Left ventricle myocardium superior (tissue), 1 donor: ENCODE results near the gene SNX15. TPM values are rescaled to one million over a fixed set of nuclear protein-coding genes. Genes with fewer than 3 reads are reported as not detected.
"Not testable (repeated sequence)": the region's sequence is repeated elsewhere in the genome, so short reads cannot be mapped to it uniquely, and the experiment has no call there.

ENCODE experiments used
- ATAC-seq: fragments of 200-7000 bp; cut with Tn5 transposase; one replicate; pipeline ENCODE4 v1.9.1; 2020; ENCODE audit warnings: mild to moderate bottlenecking, moderate library complexity
- DNase-seq: peaks from one replicate; pipeline ENCODE4 v3.0.0-alpha.2; 2020
- intact Hi-C: fragments of 100-400 bp; cut with micrococcal nuclease; formaldehyde crosslinking; loops from one replicate; pipeline ENCODE4 v1.11.0; 2022
- total RNA-seq: library from RNA; stranded (reverse); fragmentation: NEBNext Ultra II Directional; extraction: Animal tissue kit (Norgen Biotek cat#: 25700); gene quantifications from one replicate; pipeline ENCODE4 v1.2.1, GENCODE V29; 2021
- donor health status: DM: no; HTN: yes; CAD: no; lungs with severe emphysema.

Gene SNX15
- total RNA-seq, 1 donor from 2014 or later, result 19.3 TPM

DNA sequence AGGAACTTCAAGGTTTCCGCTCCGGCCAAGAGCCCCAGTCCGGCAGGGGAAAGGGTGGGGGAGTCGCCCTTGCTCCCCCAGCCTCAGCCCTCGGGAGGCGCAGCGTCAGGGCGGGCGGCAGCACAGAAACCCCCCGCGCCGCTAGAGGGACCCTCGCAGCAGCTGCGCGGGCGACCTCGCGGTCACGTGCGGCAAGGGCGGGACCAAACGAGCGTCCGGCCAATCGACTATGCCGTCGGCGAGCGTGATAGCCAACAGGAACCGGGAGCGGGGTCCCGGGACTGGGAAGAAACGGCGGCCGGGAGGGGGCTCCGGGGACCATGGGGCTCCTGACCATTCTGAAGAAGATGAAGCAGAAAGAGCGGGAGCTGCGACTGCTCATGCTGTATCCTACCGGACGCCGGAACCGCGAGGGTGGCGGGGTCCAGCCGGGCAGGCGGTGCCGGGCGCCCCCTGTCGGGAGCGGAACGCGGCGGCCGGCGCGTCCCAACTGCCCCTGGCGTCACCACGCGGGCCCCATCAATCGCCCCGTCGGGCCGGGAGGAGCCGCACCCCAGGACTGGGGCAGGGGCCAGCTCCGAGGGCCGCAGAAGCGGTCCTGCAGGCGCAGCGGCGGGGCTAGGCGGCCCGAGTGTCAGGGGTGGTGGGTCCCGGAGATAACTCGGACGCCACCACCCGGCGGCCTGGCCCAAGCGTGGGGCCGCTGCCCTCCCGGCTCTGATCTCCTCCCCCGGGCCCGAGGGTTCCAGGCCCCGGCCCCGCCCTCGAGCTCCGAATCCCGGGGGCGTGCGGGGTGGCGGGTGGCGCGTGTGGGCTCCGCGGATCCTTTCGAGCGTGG is 13.1 kb upstream of the SNX15 start, which contains the start of gene ARL2:
ARL2 (plus strand) TSS at position 273 of the 838 bp plus-strand sequence; CDS start at position 321, 48 bp downstream.
- ATAC-seq, result peak; percentile 96
- intact Hi-C loops, result no loop called here
- peak; percentile 97 for DNase-seq

GRCh38 chr11:65014726-65015227 is 12.5 kb upstream of the SNX15 start:
- intact Hi-C loops, result no loop called here
- ATAC-seq, result no peak

DNA sequence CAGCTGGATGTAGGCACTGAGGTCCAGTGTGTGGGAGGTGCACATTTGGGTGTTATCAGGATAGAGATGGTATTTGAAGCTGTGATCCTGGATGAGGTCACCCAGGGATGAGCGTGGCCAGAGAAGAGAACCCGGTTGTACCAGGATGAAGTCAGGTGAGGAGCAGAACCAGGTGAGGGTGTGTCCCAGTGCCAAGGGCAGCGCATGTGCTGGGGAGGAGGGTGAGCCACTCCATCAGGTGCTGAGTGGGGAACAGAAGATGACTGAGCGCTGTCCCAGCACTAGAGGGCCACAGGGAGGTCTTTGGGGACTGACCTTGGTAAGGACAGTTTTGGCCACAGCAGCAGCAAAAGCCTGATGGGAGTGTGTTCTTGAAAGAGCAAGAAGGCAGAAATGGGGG is 10.5 kb upstream of the SNX15 start:
- intact Hi-C loops, result no loop called here
- DNase-seq, result no peak
- ATAC-seq, result no peak

More at GRCh38 chr11:65014726-65015227, 12.5 kb upstream of the SNX15 start:
- no peak for DNase-seq

DNA sequence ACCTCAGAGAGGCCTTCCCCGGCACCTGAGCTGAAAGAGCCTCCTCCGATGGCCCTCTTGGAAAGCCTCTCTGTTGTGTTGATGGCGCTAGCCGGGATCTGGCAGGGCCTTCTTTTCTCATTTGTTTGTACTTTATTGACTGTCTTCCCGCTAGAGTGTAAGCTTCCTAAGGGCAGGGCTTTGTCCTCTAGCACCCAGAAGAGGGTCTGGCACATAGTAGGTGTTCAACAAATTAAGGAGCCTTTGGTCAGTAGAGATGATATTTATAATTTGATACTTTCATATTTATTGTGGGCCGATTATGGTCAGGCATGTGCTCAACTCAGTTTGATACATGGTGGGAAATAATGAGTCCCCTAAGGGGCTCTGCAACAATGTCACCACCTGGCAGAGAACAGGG is 9.3 kb upstream of the SNX15 start:
- no peak for ATAC-seq
- no peak for DNase-seq
- intact Hi-C loops, result no loop called here

- ATAC-seq (no peak), DNase-seq (no peak)
- intact Hi-C loops, result no loop called here
These were observed 7.4 kb upstream of the SNX15 start for GRCh38 chr11:65019824-65020223.

- no peak for ATAC-seq
- intact Hi-C loops, result no loop called here
- DNase-seq, result no peak
These were observed 6.2 kb upstream of the SNX15 start for GRCh38 chr11:65021003-65021402.

GRCh38 chr11:65021509-65021908 is 5.7 kb upstream of the SNX15 start:
- DNase-seq (no peak), ATAC-seq (no peak)
- intact Hi-C loops, result no loop called here

GRCh38 chr11:65023502-65023901 is 3.7 kb upstream of the SNX15 start:
- intact Hi-C loops, ATAC-seq, DNase-seq: not testable (repeated sequence)

DNA sequence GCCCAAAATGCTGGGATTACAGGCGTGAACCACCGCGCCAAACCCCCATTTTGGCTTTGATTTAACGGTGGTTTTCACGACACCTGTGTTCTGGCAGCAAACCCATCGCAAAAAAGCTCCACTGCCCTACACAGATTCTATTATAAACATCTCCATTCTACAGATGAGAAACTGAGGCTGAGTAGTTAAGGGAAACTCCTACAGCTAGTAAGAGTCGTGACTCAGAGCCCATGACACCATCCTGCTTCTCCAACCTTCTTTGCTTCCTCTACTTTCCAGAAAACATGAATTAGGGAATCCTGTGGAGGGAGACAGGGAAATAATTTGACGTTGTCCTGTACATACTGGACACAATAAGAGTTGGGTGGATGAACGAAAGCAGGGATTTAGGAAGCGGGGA is 429 bp upstream of the SNX15 start:
- DNase-seq (no peak), ATAC-seq (no peak)
- intact Hi-C loops, result no loop called here

GRCh38 chr11:65032216-65032615 is 5.0 kb downstream of the SNX15 start:
- no peak for ATAC-seq
- intact Hi-C loops, result no loop called here

DNA sequence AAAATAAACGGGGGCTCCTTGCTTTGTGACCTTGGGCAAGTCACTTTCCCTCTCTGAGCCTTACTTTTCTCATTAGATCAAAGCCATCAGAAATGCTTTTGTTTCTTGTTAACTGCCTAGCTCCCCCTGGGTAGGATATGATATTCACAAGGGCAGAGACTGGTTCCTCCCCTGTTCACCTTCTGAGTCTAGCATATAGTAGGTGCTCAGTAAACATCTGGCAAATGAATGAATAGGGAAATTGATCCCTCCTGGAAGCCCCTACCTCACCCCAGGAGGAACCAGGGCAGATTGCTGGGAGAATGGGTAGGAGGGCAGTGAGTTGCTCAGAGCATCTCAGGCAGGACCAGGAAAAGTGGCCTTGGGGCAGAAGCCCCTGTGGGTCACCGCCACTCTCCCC is 7.2 kb downstream of the SNX15 start:
- no peak for ATAC-seq
- intact Hi-C loops, result no loop called here
- no peak for DNase-seq

More at GRCh38 chr11:65032216-65032615, 5.0 kb downstream of the SNX15 start:
- no peak for DNase-seq

- DNase-seq, result no peak
- intact Hi-C loops, result no loop called here
- ATAC-seq, result no peak
These were observed 8.3 kb downstream of the SNX15 start for GRCh38 chr11:65035579-65035978.

GRCh38 chr11:65036931-65037330 is 9.7 kb downstream of the SNX15 start:
- no peak for ATAC-seq
- intact Hi-C loops, result no loop called here
- DNase-seq, result peak; percentile 83

GRCh38 chr11:65040520-65040846 is 13.2 kb downstream of the SNX15 start:
- no peak for ATAC-seq
- DNase-seq, result no peak
- intact Hi-C loops, result no loop called here

- DNase-seq (peak; percentile 93), ATAC-seq (peak; percentile 96)
- intact Hi-C loops, result no loop called here
These were observed 13.8 kb downstream of the SNX15 start, which contains the start of gene SAC3D1 for GRCh38 chr11:65040847-65041622. Gene SAC3D1 (plus strand): TSS chr11:65041210. CDS start chr11:65041293, 83 bp downstream.

DNA sequence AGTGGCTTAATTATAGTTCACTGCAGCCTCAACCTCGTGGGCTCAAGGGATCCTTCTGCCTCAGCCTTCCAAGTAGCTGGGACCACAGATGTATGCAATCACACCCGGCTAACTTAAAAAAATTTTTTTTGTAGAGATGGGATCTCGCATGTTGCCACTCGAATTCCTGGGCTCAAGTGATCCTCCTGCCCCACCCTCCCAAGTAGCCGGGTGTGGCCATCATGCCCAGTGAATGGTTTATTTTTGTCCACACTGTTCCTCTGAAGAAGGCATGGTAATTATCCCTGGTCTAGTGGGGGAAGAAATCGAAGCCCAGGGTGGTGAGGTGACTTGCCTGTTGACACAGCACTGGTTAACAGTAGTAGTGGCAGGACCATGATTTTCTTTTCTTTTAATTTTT is 15.7 kb downstream of the SNX15 start:
- ATAC-seq, result no peak
- intact Hi-C loops, result no loop called here
- DNase-seq, result no peak

- ATAC-seq, result no peak
- intact Hi-C loops, result no loop called here
- peak; percentile 44 for DNase-seq
These were observed 16.8 kb downstream of the SNX15 start for GRCh38 chr11:65043881-65044501.

GRCh38 chr11:65045061-65045460 is 17.8 kb downstream of the SNX15 start:
- DNase-seq (no peak), ATAC-seq (no peak)
- intact Hi-C loops, result no loop called here

- ATAC-seq, result no peak
- intact Hi-C loops, result no loop called here
- DNase-seq, result no peak
These were observed 18.5 kb downstream of the SNX15 start for GRCh38 chr11:65045728-65046127.
